Immature natural killer cell (primary cell): ENCODE results near the gene MTFMT. TPM values are rescaled to one million over a fixed set of nuclear protein-coding genes. Genes with fewer than 3 reads are reported as not detected.

Experiments
- DNase-seq, 3 donors: peaks; one replicate each; pipeline ENCODE4 v3.0.0; 2022; ENCODE audit warnings: mixed read lengths in 1 of 3
- H3K27ac Mint-ChIP-seq, 6 donors: one replicate each; pipeline ENCODE4 v1.8.0; 2020; ENCODE audit warnings: mixed read lengths in 6 of 6, mild to moderate bottlenecking in 5 of 6, inconsistent platforms in 4 of 6, moderate library complexity in 3 of 6
- H3K27me3 Mint-ChIP-seq, 3 donors: one replicate each; pipeline ENCODE4 v1.8.0; 2020 to 2021; ENCODE audit warnings: low read depth in 3 of 3, mild to moderate bottlenecking in 3 of 3, mixed read lengths in 3 of 3, moderate library complexity in 3 of 3, inconsistent platforms in 1 of 3
- H3K36me3 Mint-ChIP-seq, 3 donors: one replicate each; pipeline ENCODE4 v1.8.0; 2020; ENCODE audit warnings: mixed read lengths in 3 of 3, inconsistent platforms in 2 of 3, mild to moderate bottlenecking in 2 of 3
- H3K4me1 Mint-ChIP-seq, 2 donors: one replicate each; pipeline ENCODE4 v1.8.0; 2020; ENCODE audit warnings: inconsistent platforms in 2 of 2, mild to moderate bottlenecking in 2 of 2, mixed read lengths in 2 of 2, moderate library complexity in 1 of 2
- H3K4me3 Mint-ChIP-seq, 5 donors: one replicate each; pipeline ENCODE4 v1.8.0; 2020; ENCODE audit warnings: mild to moderate bottlenecking in 5 of 5, mixed read lengths in 5 of 5, inconsistent platforms in 3 of 5, moderate library complexity in 3 of 5
- H3K9me3 Mint-ChIP-seq, 6 donors: one replicate each; pipeline ENCODE4 v1.8.0; 2020; ENCODE audit warnings: mild to moderate bottlenecking in 6 of 6, mixed read lengths in 6 of 6, inconsistent platforms in 4 of 6, moderate library complexity in 3 of 6
- polyA plus RNA-seq, 3 donors: library from polyadenylated mRNA; unstranded; fragments of 300-500 nt; fragmentation: Illumina TruSeq; gene quantifications; one replicate each; pipeline ENCODE4 v1.2.3, GENCODE V29; 2021

MTFMT gene
- polyA plus RNA-seq, 3 donors from 2014 or later: 17.9 to 28.4 (median 18.8) TPM

GRCh38 chr15:65006876-65007275 is 22.6 kb downstream of the MTFMT start:
- Mint-ChIP-seq H3K4me3 (no peak overlapping the region), H3K27me3 (peaks cover 0 to 2% (median 0%) of the 10 kb centered on the region in 3 donors), H3K4me1 (no peaks in the 10 kb centered on the region), H3K9me3 (no peaks in the 10 kb centered on the region), H3K36me3 (peaks cover 4 to 17% (median 11%) of the 10 kb centered on the region in 3 donors), H3K27ac (no peak overlapping the region)
- no peak for DNase-seq

- no peak overlapping the region for H3K27ac Mint-ChIP-seq
- H3K27me3 Mint-ChIP-seq: peaks cover 0 to 2% (median 0%) of the 10 kb centered on the region in 3 donors
- DNase-seq: no peak
- H3K4me1 Mint-ChIP-seq: no peaks in the 10 kb centered on the region
- peaks cover 4 to 15% (median 11%) of the 10 kb centered on the region in 3 donors for H3K36me3 Mint-ChIP-seq
- no peaks in the 10 kb centered on the region for H3K9me3 Mint-ChIP-seq
- no peak overlapping the region for H3K4me3 Mint-ChIP-seq
Measured at GRCh38 chr15:65004993-65005392, 24.4 kb downstream of the MTFMT start.

GRCh38 chr15:64997745-64998375 is 31.6 kb downstream of the MTFMT start:
- no peaks in the 10 kb centered on the region for H3K4me1 Mint-ChIP-seq
- DNase-seq: no peak
- H3K9me3 Mint-ChIP-seq: no peaks in the 10 kb centered on the region
- no peaks in the 10 kb centered on the region for H3K27me3 Mint-ChIP-seq
- no peak overlapping the region for H3K27ac Mint-ChIP-seq
- H3K4me3 Mint-ChIP-seq: no peak overlapping the region
- peaks cover 1 to 8% (median 4%) of the 10 kb centered on the region in 3 donors for H3K36me3 Mint-ChIP-seq

- DNase-seq: no peak
- H3K4me3 Mint-ChIP-seq: no peak overlapping the region
- peaks cover 0 to 8% (median 0%) of the 10 kb centered on the region in 3 donors for H3K36me3 Mint-ChIP-seq
- no peaks in the 10 kb centered on the region for H3K27me3 Mint-ChIP-seq
- no peak overlapping the region for H3K27ac Mint-ChIP-seq
- H3K9me3 Mint-ChIP-seq: no peaks in the 10 kb centered on the region
- no peaks in the 10 kb centered on the region for H3K4me1 Mint-ChIP-seq
Measured at GRCh38 chr15:64997066-64997465, 32.4 kb downstream of the MTFMT start.

GRCh38 chr15:64993290-64993689 is 36.1 kb downstream of the MTFMT start:
- H3K4me3 Mint-ChIP-seq: no peak overlapping the region
- peaks cover 13 to 18% (median 15%) of the 10 kb centered on the region in 3 donors for H3K27me3 Mint-ChIP-seq

GRCh38 chr15:64991536-64992135 is 37.8 kb downstream of the MTFMT start:
- Mint-ChIP-seq H3K27me3 (peaks cover 13 to 20% (median 15%) of the 10 kb centered on the region in 3 donors), H3K27ac (peak overlapping the region in 4 of 6 donors; percentile 13 to 99 (median 86)), H3K4me1 (peaks cover 25 to 34% of the 10 kb centered on the region in 2 donors), H3K9me3 (no peaks in the 10 kb centered on the region), H3K4me3 (peak overlapping the region in 4 of 5 donors; percentile 12 to 91 (median 52)), H3K36me3 (no peaks in the 10 kb centered on the region)
- DNase-seq: no peak

More at GRCh38 chr15:64993290-64993689, 36.1 kb downstream of the MTFMT start:
- no peaks in the 10 kb centered on the region for H3K36me3 Mint-ChIP-seq
- no peak for DNase-seq
- H3K27ac Mint-ChIP-seq: peak overlapping the region in 1 of 6 donors; percentile 16
- H3K9me3 Mint-ChIP-seq: no peaks in the 10 kb centered on the region
- H3K4me1 Mint-ChIP-seq: peaks cover 17 to 23% of the 10 kb centered on the region in 2 donors

GRCh38 chr15:64990168-64990470 is 39.3 kb downstream of the MTFMT start:
- DNase-seq: no peak
- peak overlapping the region; percentile 97 to 99 (median 97) for H3K27ac Mint-ChIP-seq
- H3K4me1 Mint-ChIP-seq: peaks cover 29 to 41% of the 10 kb centered on the region in 2 donors
- no peaks in the 10 kb centered on the region for H3K9me3 Mint-ChIP-seq
- H3K27me3 Mint-ChIP-seq: peaks cover 13 to 20% (median 15%) of the 10 kb centered on the region in 3 donors
- peak overlapping the region; percentile 84 to 99 (median 95) for H3K4me3 Mint-ChIP-seq
- H3K36me3 Mint-ChIP-seq: no peaks in the 10 kb centered on the region

- Mint-ChIP-seq H3K9me3 (no peaks in the 10 kb centered on the region), H3K4me1 (peaks cover 29 to 41% of the 10 kb centered on the region in 2 donors), H3K27me3 (peaks cover 13 to 20% (median 15%) of the 10 kb centered on the region in 3 donors), H3K36me3 (no peaks in the 10 kb centered on the region), H3K27ac (peak within 1 kb of the TSS; percentile 97 to 99 (median 98)), H3K4me3 (peak within 1 kb of the TSS; percentile 97 to 99 (median 99))
- DNase-seq: peak; percentile 97 to 98 (median 97)
Measured at GRCh38 chr15:64989416-64990167, 39.8 kb downstream of the MTFMT start, which contains the start of gene SPG21. TSS of gene SPG21 (minus strand) at chr15:64989914. CDS start at chr15:64983569, 6,345 bp downstream.

- Mint-ChIP-seq H3K27ac (no peak overlapping the region), H3K4me3 (peak overlapping the region in 2 of 5 donors; percentile 2 to 40)
Measured at GRCh38 chr15:64987136-64987535, 42.3 kb downstream of the MTFMT start.

GRCh38 chr15:64985366-64986033 is 43.9 kb downstream of the MTFMT start:
- Mint-ChIP-seq H3K4me1 (peaks cover 36 to 42% of the 10 kb centered on the region in 2 donors), H3K4me3 (no peak overlapping the region), H3K9me3 (no peaks in the 10 kb centered on the region), H3K36me3 (no peaks in the 10 kb centered on the region), H3K27ac (peak overlapping the region in 1 of 6 donors; percentile 26), H3K27me3 (peaks cover 13 to 17% (median 13%) of the 10 kb centered on the region in 3 donors)
- DNase-seq: no peak

More at GRCh38 chr15:64987136-64987535, 42.3 kb downstream of the MTFMT start:
- Mint-ChIP-seq H3K27me3 (peaks cover 13 to 20% (median 15%) of the 10 kb centered on the region in 3 donors), H3K4me1 (peaks cover 36 to 47% of the 10 kb centered on the region in 2 donors), H3K36me3 (no peaks in the 10 kb centered on the region), H3K9me3 (no peaks in the 10 kb centered on the region)
- DNase-seq: no peak

GRCh38 chr15:64982472-64982871 is 47.0 kb downstream of the MTFMT start:
- H3K27me3 Mint-ChIP-seq: no peaks in the 10 kb centered on the region
- H3K9me3 Mint-ChIP-seq: no peaks in the 10 kb centered on the region
- DNase-seq: no peak
- H3K4me3 Mint-ChIP-seq: no peak overlapping the region
- H3K4me1 Mint-ChIP-seq: peaks cover 16 to 20% of the 10 kb centered on the region in 2 donors
- peaks cover 7 to 18% (median 12%) of the 10 kb centered on the region in 3 donors for H3K36me3 Mint-ChIP-seq
- H3K27ac Mint-ChIP-seq: no peak overlapping the region

- no peak overlapping the region for H3K4me3 Mint-ChIP-seq
- no peaks in the 10 kb centered on the region for H3K27me3 Mint-ChIP-seq
- H3K36me3 Mint-ChIP-seq: peaks cover 7 to 20% (median 12%) of the 10 kb centered on the region in 3 donors
- DNase-seq: no peak
- H3K27ac Mint-ChIP-seq: no peak overlapping the region
- H3K9me3 Mint-ChIP-seq: no peaks in the 10 kb centered on the region
- H3K4me1 Mint-ChIP-seq: peaks cover 14 to 16% of the 10 kb centered on the region in 2 donors
Measured at GRCh38 chr15:64981812-64982431, 47.5 kb downstream of the MTFMT start.

GRCh38 chr15:64979252-64979710 is 50.2 kb downstream of the MTFMT start:
- Mint-ChIP-seq H3K27ac (no peak overlapping the region), H3K4me1 (peaks cover 4 to 7% of the 10 kb centered on the region in 2 donors), H3K27me3 (no peaks in the 10 kb centered on the region), H3K4me3 (no peak overlapping the region), H3K9me3 (no peaks in the 10 kb centered on the region), H3K36me3 (peaks cover 10 to 34% (median 18%) of the 10 kb centered on the region in 3 donors)
- no peak for DNase-seq
